ENCODE measurements around the gene GABRD. TPM values are rescaled to one million over a fixed set of nuclear protein-coding genes. Genes with fewer than 3 reads are reported as not detected.

The GABRD gene
- total RNA-seq, 1 donor = not detected

- no peak for DNase-seq (ENCODE audit: low read depth)
- peak; percentile 2 for TF ChIP-seq CTCF (IDR thresholded peaks at IDR 0.05; ENCODE audit: insufficient read depth, low read length)
- H3K4me3 ChIP-seq (ENCODE audit: low read depth, low read length) = no peak overlapping the region
Observed at GRCh38 chr1:2049225-2049717, 30.1 kb downstream of the GABRD start.

GRCh38 chr1:2049718-2050431 lies 30.7 kb downstream of the GABRD start, which contains the start of gene PRKCZ:
Gene PRKCZ, plus strand, starts transcription at chr1:2050411. Its CDS starts 220 bp downstream, at chr1:2050631.
- no peak within 1 kb of the TSS for H3K4me3 ChIP-seq (ENCODE audit: low read depth, low read length)
- DNase-seq (ENCODE audit: low read depth) = no peak
- TF ChIP-seq CTCF (IDR thresholded peaks at IDR 0.05; ENCODE audit: insufficient read depth, low read length) = no peak

- TF ChIP-seq CTCF (IDR thresholded peaks at IDR 0.05; ENCODE audit: insufficient read depth, low read length) = no peak
- no peak overlapping the region for H3K4me3 ChIP-seq (ENCODE audit: low read depth, low read length)
- no peak for DNase-seq (ENCODE audit: low read depth)
Observed at GRCh38 chr1:2050461-2050792, 31.3 kb downstream of the GABRD start.

- H3K4me3 ChIP-seq (ENCODE audit: low read depth, low read length) = no peak overlapping the region
- TF ChIP-seq CTCF (IDR thresholded peaks at IDR 0.05; ENCODE audit: insufficient read depth, low read length) = no peak
- no peak for DNase-seq (ENCODE audit: low read depth)
Observed at GRCh38 chr1:2050793-2051682, 31.9 kb downstream of the GABRD start.

- no peak overlapping the region for H3K4me3 ChIP-seq (ENCODE audit: low read depth, low read length)
- DNase-seq (ENCODE audit: low read depth) = no peak
- TF ChIP-seq CTCF (IDR thresholded peaks at IDR 0.05; ENCODE audit: insufficient read depth, low read length) = no peak
Observed at GRCh38 chr1:2052054-2052679, 33.0 kb downstream of the GABRD start.

GRCh38 chr1:2052756-2053155 lies 33.6 kb downstream of the GABRD start:
- DNase-seq (ENCODE audit: low read depth) = no peak
- H3K4me3 ChIP-seq (ENCODE audit: low read depth, low read length) = no peak overlapping the region
- TF ChIP-seq CTCF (IDR thresholded peaks at IDR 0.05; ENCODE audit: insufficient read depth, low read length) = no peak
